GM20000 (cell line): ENCODE results near the gene KPNA4.
"Not testable (repeated sequence)": the region's sequence is repeated elsewhere in the genome, so short reads cannot be mapped to it uniquely, and the experiment has no call there.

Experiments
- DNase-seq: peaks from one replicate; pipeline ENCODE4 v3.0.0; 2012; ENCODE audit warnings: low spot score
- CTCF ChIP-seq: IDR thresholded peaks from 2 replicates; pipeline ENCODE4 v1.5.1; 2012; ENCODE audit warnings: mild to moderate bottlenecking, control low read depth; ENCODE audit errors: extremely low read depth, missing control alignments

KPNA4 gene

GRCh38 chr3:160464971-160465370 is 100.4 kb downstream of the KPNA4 start:
- no peak for DNase-seq
- TF ChIP-seq CTCF: no peak

GRCh38 chr3:160464321-160464720 is 101.0 kb downstream of the KPNA4 start:
- DNase-seq: no peak
- TF ChIP-seq CTCF: no peak

GRCh38 chr3:160460033-160460432 is 105.3 kb downstream of the KPNA4 start:
- no peak for DNase-seq
- TF ChIP-seq CTCF: no peak

- no peak for TF ChIP-seq CTCF
- no peak for DNase-seq
These were observed 105.9 kb downstream of the KPNA4 start for GRCh38 chr3:160459450-160459970.

GRCh38 chr3:160458151-160458550 is 107.2 kb downstream of the KPNA4 start:
- no peak for DNase-seq

GRCh38 chr3:160455846-160456245 is 109.5 kb downstream of the KPNA4 start:
- no peak for DNase-seq
- TF ChIP-seq CTCF: no peak

More at GRCh38 chr3:160458151-160458550, 107.2 kb downstream of the KPNA4 start:
- TF ChIP-seq CTCF: no peak

- TF ChIP-seq CTCF: no peak
- DNase-seq: no peak
These were observed 110.4 kb downstream of the KPNA4 start for GRCh38 chr3:160454995-160455394.

- DNase-seq: not testable (repeated sequence)
These were observed 113.1 kb downstream of the KPNA4 start for GRCh38 chr3:160452251-160452650.
